Measurements from ENCODE around the gene EIF1AD.

The EIF1AD gene

GRCh38 chr11:66020618-66021357 is 18.8 kb upstream of the EIF1AD start:
- Histone ChIP-seq H2AFZ (ENCODE audit: low read length) (no peak overlapping the region), H3K4me3 (ENCODE audit: low read length, poor library complexity, severe bottlenecking) (peak overlapping the region; percentile 47), H3F3A (ENCODE audit: low read depth) (no peaks in the 10 kb centered on the region), H3K4me1 (ENCODE audit: insufficient read depth, low read length, poor library complexity, severe bottlenecking) (peaks cover 20% of the 10 kb centered on the region), H4K20me1 (ENCODE audit: insufficient read depth, low read length, poor library complexity, severe bottlenecking) (no peaks in the 10 kb centered on the region), H3K9me3 (ENCODE audit: insufficient read depth, low read depth, low read length) (no peaks in the 10 kb centered on the region), H3K9me2 (replicated peaks; ENCODE audit: low read depth, low read length) (no peaks in the 10 kb centered on the region), H3K27me3 (ENCODE audit: insufficient read depth, low read length, poor library complexity, severe bottlenecking) (no peaks in the 10 kb centered on the region), H3K9ac (ENCODE audit: low read depth, low read length, poor library complexity, severe bottlenecking) (peak overlapping the region; percentile 29), H3K79me2 (ENCODE audit: insufficient read depth, low read length) (no peaks in the 10 kb centered on the region), H3K4me2 (ENCODE audit: low read depth, low read length, poor library complexity, severe bottlenecking) (peak overlapping the region; percentile 67), H3K36me3 (ENCODE audit: insufficient read depth, low read length) (no peaks in the 10 kb centered on the region)
- TF ChIP-seq, protein P1, sequence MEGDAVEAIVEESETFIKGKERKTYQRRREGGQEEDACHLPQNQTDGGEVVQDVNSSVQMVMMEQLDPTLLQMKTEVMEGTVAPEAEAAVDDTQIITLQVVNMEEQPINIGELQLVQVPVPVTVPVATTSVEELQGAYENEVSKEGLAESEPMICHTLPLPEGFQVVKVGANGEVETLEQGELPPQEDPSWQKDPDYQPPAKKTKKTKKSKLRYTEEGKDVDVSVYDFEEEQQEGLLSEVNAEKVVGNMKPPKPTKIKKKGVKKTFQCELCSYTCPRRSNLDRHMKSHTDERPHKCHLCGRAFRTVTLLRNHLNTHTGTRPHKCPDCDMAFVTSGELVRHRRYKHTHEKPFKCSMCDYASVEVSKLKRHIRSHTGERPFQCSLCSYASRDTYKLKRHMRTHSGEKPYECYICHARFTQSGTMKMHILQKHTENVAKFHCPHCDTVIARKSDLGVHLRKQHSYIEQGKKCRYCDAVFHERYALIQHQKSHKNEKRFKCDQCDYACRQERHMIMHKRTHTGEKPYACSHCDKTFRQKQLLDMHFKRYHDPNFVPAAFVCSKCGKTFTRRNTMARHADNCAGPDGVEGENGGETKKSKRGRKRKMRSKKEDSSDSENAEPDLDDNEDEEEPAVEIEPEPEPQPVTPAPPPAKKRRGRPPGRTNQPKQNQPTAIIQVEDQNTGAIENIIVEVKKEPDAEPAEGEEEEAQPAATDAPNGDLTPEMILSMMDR (conservative IDR thresholded peaks at IDR 0.05; ENCODE audit: low read length) = no peak
- no peak for TF ChIP-seq EZH2phosphoT487 (IDR thresholded peaks at IDR 0.05; ENCODE audit: borderline replicate concordance)

GRCh38 chr11:66020212-66020611 is 18.3 kb upstream of the EIF1AD start:
- H3K4me2 ChIP-seq (ENCODE audit: low read depth, low read length, poor library complexity, severe bottlenecking) = peak overlapping the region; percentile 67
- no peak overlapping the region for H2AFZ ChIP-seq (ENCODE audit: low read length)
- H3K36me3 ChIP-seq (ENCODE audit: insufficient read depth, low read length) = no peaks in the 10 kb centered on the region
- H3K9ac ChIP-seq (ENCODE audit: low read depth, low read length, poor library complexity, severe bottlenecking) = no peak overlapping the region
- no peaks in the 10 kb centered on the region for H3F3A ChIP-seq (ENCODE audit: low read depth)
- H3K9me2 ChIP-seq (replicated peaks; ENCODE audit: low read depth, low read length) = no peaks in the 10 kb centered on the region
- H3K9me3 ChIP-seq (ENCODE audit: insufficient read depth, low read depth, low read length) = no peaks in the 10 kb centered on the region
- H3K4me1 ChIP-seq (ENCODE audit: insufficient read depth, low read length, poor library complexity, severe bottlenecking) = peaks cover 20% of the 10 kb centered on the region
- no peaks in the 10 kb centered on the region for H4K20me1 ChIP-seq (ENCODE audit: insufficient read depth, low read length, poor library complexity, severe bottlenecking)
- TF ChIP-seq EZH2phosphoT487 (IDR thresholded peaks at IDR 0.05; ENCODE audit: borderline replicate concordance) = no peak
- TF ChIP-seq, protein P1 (conservative IDR thresholded peaks at IDR 0.05; ENCODE audit: low read length) = no peak
- peak overlapping the region; percentile 47 for H3K4me3 ChIP-seq (ENCODE audit: low read length, poor library complexity, severe bottlenecking)
- no peaks in the 10 kb centered on the region for H3K79me2 ChIP-seq (ENCODE audit: insufficient read depth, low read length)
- no peaks in the 10 kb centered on the region for H3K27me3 ChIP-seq (ENCODE audit: insufficient read depth, low read length, poor library complexity, severe bottlenecking)

DNA sequence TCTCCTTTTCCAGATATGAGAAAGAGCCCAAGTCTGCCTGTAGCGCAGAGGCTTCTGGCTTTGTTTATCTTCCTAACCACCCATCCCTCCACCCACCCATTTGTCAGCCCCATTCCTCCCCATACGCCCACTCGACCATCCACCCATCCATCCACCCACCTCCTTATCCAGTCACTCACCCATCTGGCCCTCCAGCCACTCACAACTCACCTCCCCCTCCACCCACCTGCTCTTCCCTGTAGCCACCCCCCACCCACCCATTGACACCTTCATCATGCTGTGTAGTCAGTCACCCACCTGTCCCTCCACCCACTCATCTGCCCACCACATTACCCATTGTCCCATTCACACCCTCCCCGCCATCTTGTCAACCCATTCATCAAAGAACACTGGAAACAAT is 15.4 kb upstream of the EIF1AD start:
- Histone ChIP-seq H3K36me3 (ENCODE audit: insufficient read depth, low read length) (no peaks in the 10 kb centered on the region), H3K27me3 (ENCODE audit: insufficient read depth, low read length, poor library complexity, severe bottlenecking) (no peaks in the 10 kb centered on the region), H3K79me2 (ENCODE audit: insufficient read depth, low read length) (no peaks in the 10 kb centered on the region), H3K9me3 (ENCODE audit: insufficient read depth, low read depth, low read length) (no peaks in the 10 kb centered on the region), H3K4me2 (ENCODE audit: low read depth, low read length, poor library complexity, severe bottlenecking) (no peak overlapping the region), H3K9me2 (replicated peaks; ENCODE audit: low read depth, low read length) (no peaks in the 10 kb centered on the region), H3K4me3 (ENCODE audit: low read length, poor library complexity, severe bottlenecking) (no peak overlapping the region), H2AFZ (ENCODE audit: low read length) (no peak overlapping the region), H4K20me1 (ENCODE audit: insufficient read depth, low read length, poor library complexity, severe bottlenecking) (no peaks in the 10 kb centered on the region), H3K4me1 (ENCODE audit: insufficient read depth, low read length, poor library complexity, severe bottlenecking) (peaks cover 17% of the 10 kb centered on the region), H3F3A (ENCODE audit: low read depth) (no peaks in the 10 kb centered on the region), H3K9ac (ENCODE audit: low read depth, low read length, poor library complexity, severe bottlenecking) (no peak overlapping the region)
- TF ChIP-seq, protein P1 (conservative IDR thresholded peaks at IDR 0.05; ENCODE audit: low read length) = no peak
- no peak for TF ChIP-seq EZH2phosphoT487 (IDR thresholded peaks at IDR 0.05; ENCODE audit: borderline replicate concordance)

Measured in Loucy (cell line).